ENCODE results near the gene TMEM47.

GRCh38 chrX:34642849-34643248 is 14.2 kb downstream of the TMEM47 start:
- TF ChIP-seq, protein P1, sequence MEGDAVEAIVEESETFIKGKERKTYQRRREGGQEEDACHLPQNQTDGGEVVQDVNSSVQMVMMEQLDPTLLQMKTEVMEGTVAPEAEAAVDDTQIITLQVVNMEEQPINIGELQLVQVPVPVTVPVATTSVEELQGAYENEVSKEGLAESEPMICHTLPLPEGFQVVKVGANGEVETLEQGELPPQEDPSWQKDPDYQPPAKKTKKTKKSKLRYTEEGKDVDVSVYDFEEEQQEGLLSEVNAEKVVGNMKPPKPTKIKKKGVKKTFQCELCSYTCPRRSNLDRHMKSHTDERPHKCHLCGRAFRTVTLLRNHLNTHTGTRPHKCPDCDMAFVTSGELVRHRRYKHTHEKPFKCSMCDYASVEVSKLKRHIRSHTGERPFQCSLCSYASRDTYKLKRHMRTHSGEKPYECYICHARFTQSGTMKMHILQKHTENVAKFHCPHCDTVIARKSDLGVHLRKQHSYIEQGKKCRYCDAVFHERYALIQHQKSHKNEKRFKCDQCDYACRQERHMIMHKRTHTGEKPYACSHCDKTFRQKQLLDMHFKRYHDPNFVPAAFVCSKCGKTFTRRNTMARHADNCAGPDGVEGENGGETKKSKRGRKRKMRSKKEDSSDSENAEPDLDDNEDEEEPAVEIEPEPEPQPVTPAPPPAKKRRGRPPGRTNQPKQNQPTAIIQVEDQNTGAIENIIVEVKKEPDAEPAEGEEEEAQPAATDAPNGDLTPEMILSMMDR (conservative IDR thresholded peaks at IDR 0.05; ENCODE audit: low read length), result no peak
- no peak for TF ChIP-seq EZH2phosphoT487 (IDR thresholded peaks at IDR 0.05; ENCODE audit: borderline replicate concordance, low read depth, low read length)

Data from OCI-LY7 (cell line).